HG03108 (cell line): ENCODE data around the gene CADPS.

Experiments
- ATAC-seq: cut with Tn5 transposase; IDR thresholded peaks from one replicate; pipeline ENCODE4 v1.9.1; 2021; ENCODE audit warnings: moderate library complexity; ENCODE audit not compliant: unreplicated experiment

Gene CADPS

DNA sequence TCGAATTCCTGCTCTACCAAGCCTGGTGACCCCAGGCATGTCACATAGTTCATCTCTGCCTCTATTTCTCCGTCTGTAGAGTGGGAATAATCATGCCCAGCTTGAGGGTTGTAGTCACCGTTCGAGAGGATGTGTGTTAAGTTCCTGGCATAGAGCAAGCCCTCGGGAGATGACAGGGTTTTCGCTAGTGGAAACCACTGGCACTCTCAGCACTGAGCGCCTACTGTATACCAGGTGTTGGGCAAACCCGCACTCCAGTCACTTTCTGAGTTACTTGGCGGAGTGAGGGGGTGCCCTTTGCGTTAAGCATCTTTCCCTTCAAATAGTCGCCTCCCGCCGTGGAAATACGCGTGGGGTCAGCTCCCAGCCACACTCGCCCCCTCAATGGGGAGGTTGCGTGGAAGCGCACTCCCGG, 506.9 kb downstream of the CADPS start:
- no peak for ATAC-seq

DNA sequence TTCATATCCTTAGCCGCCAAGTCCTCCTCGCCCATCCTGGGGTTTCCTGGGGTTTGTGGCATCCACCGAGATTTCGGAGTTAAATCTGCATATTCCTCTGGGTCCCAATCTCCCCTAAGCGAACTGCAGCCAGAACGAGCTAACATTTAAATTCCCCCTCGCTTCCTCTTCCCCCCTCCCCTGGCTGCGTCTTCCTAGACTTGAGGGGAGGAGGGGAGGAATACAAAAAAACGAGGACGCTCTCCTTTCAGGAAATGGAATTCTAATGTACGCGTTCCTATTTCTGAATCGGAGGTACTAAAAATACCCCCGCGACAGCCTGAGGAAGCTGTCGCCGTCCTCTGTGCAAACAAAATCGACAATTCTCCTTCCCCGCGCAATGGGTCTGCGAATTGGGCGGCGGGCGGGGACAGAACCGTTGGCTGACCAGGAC, 507.4 kb downstream of the CADPS start:
- no peak for ATAC-seq

DNA sequence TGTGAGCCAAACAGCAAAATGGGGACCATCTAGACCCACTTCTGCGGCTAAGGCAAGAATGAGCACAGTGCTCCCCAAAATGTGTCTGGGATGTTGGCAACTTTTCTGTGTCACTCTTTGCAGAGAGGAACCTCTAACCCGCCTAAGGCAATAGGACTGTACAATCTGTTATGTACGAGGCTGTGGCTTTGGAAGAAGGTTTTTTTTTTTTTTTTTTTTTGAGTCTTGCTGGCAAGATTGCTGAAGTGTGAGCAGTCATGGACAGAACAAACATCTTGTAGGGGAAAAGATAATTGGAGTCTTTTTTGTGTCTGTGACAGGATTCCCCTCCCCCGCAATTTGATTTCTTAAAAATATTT, 509.1 kb downstream of the CADPS start:
- ATAC-seq: no peak

DNA sequence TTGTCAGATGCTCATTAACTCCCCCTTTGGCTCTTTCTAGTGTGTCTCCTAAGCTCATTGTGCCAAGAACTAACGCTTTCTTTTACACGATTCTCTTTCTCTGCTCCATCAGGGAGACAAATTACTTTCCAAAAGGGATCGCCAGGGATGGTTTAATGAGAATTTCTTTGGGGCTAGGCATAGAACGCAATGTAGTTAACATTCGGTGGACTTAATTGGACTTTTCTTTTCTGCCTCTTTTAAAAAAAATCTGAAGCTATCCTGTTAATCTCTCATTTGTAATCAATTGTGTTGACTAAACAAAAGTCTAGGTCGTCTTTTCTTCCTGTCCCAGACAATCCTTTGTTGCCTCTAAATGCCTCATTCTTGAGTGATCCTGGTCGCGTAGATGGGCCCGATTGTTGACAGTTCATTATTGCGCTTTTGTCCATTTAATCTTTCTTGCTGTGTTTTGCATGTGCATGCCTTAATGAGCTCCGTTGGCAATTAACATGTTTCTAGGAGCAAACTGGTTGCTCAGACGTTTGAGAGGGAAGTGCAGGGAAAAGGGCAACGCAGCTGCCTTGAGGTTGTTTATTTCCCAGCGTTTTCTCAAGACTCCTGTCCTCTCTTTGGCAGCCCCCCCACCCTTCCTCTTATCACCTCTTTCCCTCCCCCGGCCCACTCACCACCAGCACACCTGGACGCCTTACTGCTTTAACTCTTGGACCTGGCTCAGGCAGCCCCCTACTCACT, 509.7 kb downstream of the CADPS start:
- no peak for ATAC-seq

DNA sequence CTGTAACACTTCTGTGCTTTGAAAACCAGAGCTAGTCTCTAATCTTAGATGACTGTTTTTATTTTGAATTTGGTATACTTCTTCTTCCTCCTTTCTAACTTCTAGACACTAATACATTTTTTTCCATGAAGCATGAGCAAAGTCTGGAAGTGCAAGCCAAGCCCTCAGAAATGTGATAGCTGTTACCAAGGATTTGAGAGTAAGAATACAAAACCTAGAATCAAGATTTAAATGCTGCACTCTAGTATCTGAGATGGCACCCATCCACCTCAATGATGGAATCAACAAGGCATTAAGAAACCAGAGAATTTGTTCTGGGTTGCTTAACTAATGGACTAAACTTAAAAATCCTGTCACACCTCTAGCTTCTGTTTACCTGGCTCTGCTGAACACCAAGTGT, 511.0 kb downstream of the CADPS start:
- no peak for ATAC-seq

DNA sequence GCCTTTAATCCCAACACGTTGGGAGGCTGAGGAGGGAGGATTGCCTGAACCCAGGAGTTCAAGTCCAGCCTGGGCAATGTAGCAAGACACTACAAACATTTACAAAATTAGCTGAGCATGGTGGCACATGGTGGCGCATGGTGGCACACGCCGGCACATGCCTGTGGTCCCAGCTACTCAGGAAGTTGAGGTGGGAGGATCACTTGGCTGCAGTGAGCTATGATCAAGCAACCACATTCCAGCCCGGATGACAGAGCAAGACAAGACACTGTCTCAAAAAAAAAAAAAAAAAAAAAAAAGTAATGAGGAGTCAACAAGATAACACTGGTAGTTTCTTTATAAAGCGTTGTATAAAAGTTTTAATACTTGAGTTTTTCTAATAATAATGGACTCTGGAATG, 511.9 kb downstream of the CADPS start:
- ATAC-seq: no peak

DNA sequence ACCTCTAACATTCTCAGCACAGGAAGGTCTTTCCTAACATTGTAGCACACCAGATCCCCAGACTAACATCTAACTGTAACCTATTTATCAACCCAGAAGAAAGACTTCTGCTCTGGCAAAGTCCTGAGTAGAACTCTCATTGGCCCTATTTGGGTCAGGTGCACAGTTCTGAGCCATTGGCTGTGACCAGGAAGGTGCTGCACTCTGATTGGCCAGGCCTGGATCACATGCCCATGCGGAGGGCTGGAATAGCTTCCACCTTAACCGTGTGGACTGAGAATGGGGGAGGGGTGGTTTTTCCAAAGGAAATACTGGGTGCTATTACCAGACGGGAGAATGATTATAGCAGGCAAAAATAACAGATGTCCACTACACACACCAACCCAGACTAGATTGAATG, 513.4 kb downstream of the CADPS start:
- ATAC-seq: no peak

DNA sequence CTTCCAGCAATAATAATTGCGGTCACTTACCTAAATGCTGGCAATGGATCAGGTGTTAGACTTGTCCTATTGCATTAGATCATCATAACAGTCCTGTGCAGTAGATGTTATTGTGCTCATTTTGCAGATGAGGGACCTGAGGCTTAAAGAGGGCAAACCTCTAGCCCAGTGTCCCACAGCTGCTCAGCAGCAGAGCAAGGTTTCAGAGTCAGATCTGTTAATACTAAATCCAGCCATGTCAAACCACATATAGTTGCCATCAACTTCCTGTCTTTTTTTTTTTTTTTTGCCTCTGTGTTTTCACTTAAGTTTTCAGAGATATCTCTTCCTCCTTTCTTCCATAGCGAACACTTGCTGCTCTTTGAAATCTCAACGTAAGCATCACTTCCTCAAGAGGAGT, 514.0 kb downstream of the CADPS start:
- peak; percentile 92 for ATAC-seq

DNA sequence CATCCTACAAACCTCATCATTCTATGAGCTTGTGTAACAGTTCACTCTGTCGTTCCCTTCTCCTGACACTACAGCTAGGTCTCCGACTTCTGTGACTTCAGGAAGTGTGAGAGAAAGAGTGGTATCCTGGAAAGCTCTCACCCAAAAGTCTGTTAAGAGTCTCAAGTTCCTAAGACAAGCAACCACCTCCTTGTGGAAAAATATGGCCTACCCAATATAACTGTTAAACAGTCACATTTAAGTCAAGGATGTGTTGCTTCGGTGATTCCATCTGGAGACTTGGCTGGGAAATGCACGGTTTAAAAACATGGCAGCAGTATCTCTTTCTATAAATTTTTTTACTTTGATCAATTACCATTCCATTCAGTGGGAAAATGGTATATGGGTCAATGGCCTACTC, 515.7 kb downstream of the CADPS start:
- no peak for ATAC-seq

DNA sequence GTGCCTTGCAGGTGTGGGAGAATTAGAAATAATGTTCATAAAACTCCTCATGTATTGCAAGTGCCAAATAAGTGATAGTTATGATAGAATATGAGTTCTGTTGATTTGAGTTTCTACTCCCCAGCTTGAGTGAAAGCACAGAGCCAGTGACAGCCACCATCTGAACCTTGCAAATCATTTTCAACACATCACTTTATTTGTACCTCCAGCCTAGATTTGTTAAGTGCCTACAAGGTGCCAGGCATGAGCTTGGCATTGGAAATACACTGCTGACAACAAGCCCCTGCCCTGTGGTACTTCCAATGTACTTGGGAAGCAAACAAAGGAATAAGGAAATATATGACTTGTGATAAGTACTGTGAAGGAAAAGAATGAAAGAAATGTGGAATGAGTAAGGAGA, 518.9 kb downstream of the CADPS start:
- no peak for ATAC-seq

DNA sequence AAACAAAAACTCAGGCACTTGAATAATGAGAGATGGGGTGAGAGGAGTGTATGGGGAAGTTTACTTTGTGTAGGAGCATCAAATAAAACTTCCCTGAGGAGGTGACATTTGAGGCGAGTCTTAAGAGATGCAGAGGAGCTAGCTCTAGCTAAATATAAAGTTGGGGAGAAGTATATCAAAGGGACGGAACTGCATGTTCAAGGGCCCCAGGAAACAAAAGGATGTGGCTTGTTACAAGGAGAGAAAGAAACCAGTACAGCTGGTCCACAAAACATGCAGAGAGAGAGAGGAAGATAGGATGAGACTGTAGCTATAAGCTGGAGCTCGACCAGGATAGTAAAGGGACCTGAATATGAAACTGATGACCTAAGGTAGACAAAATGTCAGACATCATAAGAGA, 519.5 kb downstream of the CADPS start:
- no peak for ATAC-seq
